HUES64 (cell line): Measurements from ENCODE around the gene CLCNKA. TPM values are rescaled to one million over a fixed set of nuclear protein-coding genes. Genes with fewer than 3 reads are reported as not detected.
"Not testable (repeated sequence)": the region's sequence is repeated elsewhere in the genome, so short reads cannot be mapped to it uniquely, and the experiment has no call there.

Source experiments
- H3K27ac ChIP-seq: 2 replicates; pipeline ENCODE4 v1.7.0; 2013; ENCODE audit warnings: low read depth, low read length, inconsistent platforms
- H3K27me3 ChIP-seq: 2 replicates; pipeline ENCODE4 v1.6.1; 2013; ENCODE audit warnings: mild to moderate bottlenecking, low read length; ENCODE audit not compliant: insufficient read depth
- H3K36me3 ChIP-seq: 2 replicates; pipeline ENCODE4 v1.6.1; 2013; ENCODE audit warnings: mild to moderate bottlenecking, low read length; ENCODE audit not compliant: insufficient read depth
- H3K4me1 ChIP-seq: 2 replicates; pipeline ENCODE4 v1.6.1; 2013; ENCODE audit warnings: mild to moderate bottlenecking, low read length, moderate library complexity; ENCODE audit not compliant: insufficient read depth
- H3K4me3 ChIP-seq: 2 replicates; pipeline ENCODE4 v1.5.1; 2013; ENCODE audit warnings: mild to moderate bottlenecking, low read length, moderate library complexity
- H3K9ac ChIP-seq: 2 replicates; pipeline ENCODE4 v1.6.1; 2013; ENCODE audit warnings: mild to moderate bottlenecking, low read depth, low read length
- H3K9me3 ChIP-seq: 2 replicates; pipeline ENCODE4 v1.6.1; 2013; ENCODE audit warnings: low read depth, low read length; ENCODE audit not compliant: insufficient read depth
- WGBS: fragments of 150-250, 120-280 bp; methylation state at CpG from one replicate; pipeline ENCODE4 v1.1.7; 2013; ENCODE audit warnings: missing lambda C conversion rate; 5-methylcytosine and 5-hydroxymethylcytosine counted together
- polyA plus RNA-seq, 2 experiments: library from polyadenylated mRNA; stranded (reverse); fragments of 50-300 nt; gene quantifications; one replicate each; pipeline ENCODE4 v1.2.3, GENCODE V29; 2013

The CLCNKA gene
- 0.35 TPM for polyA plus RNA-seq (2013, experiment 1 of 2)
- polyA plus RNA-seq (2013, experiment 2 of 2), result 0.44 TPM

DNA sequence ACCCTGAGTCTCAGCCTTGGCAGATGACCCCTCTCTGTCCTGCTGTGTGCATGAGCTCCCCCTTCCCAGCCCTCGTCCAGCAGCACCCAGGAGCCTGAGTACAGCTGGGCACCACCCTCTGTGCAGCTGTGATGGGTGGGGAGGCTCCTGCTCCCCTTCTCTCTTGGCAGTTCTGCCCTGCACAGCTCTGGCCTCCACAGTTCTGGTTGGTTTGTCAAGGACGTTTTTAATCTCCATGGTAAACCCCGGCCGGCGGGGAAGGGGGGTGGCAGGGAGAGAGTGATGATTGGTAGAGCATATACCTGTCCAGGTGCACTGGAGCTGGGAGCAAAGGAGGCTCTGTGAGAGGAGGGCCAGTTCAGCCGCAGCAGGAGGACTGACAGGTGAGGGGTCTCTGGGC lies at the start of gene CLCNKA:
TSS of gene CLCNKA (plus strand) at position 356 of the 400 bp plus-strand sequence. CDS start 584 bp downstream, outside the sequence.
- Histone ChIP-seq H3K4me1 (peaks cover 13% of the 10 kb centered on the region), H3K4me3 (no peak within 1 kb of the TSS), H3K9me3 (no peaks in the 10 kb centered on the region), H3K9ac (no peak within 1 kb of the TSS), H3K27me3 (peaks cover 15% of the 10 kb centered on the region), H3K36me3 (no peaks in the 10 kb centered on the region), H3K27ac (no peak within 1 kb of the TSS)
- WGBS, result 74% methylated on average over 6 of the region's 6 CpGs

DNA sequence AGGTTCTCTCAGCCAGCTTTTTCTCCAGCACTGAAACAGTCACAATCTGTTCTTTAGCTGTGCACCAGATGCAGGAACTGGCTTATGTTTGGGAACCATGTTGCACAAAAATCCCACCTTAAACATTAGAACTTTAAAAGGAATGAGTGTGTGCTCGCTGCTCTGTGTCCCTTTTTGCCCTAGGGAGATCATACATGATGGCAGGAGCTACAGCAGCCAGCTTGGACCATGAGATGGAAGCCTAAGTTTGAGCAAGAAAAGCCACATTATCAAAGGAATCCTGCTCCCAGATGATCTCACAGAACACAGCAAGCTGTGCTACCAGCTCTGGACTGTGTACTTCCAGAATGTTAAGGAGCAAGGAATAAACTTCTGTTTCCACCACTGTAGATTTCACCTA lies 49.4 kb upstream of the CLCNKA start:
- Histone ChIP-seq H3K27me3 (no peaks in the 10 kb centered on the region), H3K36me3 (peaks cover 21% of the 10 kb centered on the region), H3K4me3 (no peak overlapping the region), H3K9me3 (0 out of 2 replicates have a peak, but pooled peaks cover 6% of the 10 kb centered on the region), H3K4me1 (peaks cover 3% of the 10 kb centered on the region), H3K27ac (no peak overlapping the region), H3K9ac (no peak overlapping the region)
- WGBS, result 100% methylated on average over 1 of the region's 1 CpG

DNA sequence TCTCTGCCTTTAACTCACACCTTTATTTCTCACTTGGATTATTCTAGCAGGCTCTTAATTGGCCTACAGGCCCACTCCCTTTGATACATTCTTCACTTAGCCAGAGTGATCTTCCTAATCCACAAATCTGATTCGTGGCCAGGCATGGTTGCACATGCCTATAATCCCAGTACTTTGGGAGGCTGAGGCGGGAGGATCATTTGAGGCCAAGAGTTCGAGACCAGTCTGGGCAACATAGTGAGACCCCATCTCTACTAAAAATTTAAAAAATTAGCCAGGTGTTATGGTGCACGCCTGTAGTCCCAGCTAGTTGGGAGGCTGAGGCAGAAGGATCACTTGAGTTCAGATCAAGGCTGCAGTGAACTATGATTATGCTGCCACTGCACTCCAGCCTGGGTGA lies 48.1 kb upstream of the CLCNKA start:
- 89% methylated on average over 4 of the region's 4 CpGs for WGBS
- Histone ChIP-seq H3K27me3 (no peaks in the 10 kb centered on the region), H3K9ac (no peak overlapping the region), H3K4me1 (peaks cover 3% of the 10 kb centered on the region), H3K4me3 (no peak overlapping the region), H3K9me3 (0 out of 2 replicates have a peak, but pooled peaks cover 4% of the 10 kb centered on the region), H3K27ac (no peak overlapping the region), H3K36me3 (peaks cover 18% of the 10 kb centered on the region)

DNA sequence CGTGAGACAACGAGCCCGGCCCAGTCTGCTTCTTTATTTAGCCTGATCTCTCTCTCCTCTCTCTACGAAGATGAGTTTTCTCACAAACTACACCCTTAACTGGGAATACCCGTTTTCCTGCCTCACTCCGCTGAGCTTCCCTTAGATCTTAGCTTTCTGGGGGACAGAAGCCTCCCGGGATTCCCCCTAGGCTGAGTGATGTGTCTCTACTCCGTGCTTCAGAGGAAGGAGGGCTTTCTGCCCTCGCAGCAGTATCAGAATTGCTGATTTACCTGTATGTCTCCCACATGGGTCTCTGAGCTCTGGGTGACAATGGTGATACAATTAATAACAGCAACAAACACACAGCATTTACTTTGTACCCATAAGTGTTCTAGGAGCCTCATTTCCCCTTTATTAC lies 47.0 kb upstream of the CLCNKA start:
- 65% methylated on average over 9 of the region's 9 CpGs for WGBS
- peak overlapping the region; percentile 72 for H3K9ac ChIP-seq
- H3K4me1 ChIP-seq, result peaks cover 3% of the 10 kb centered on the region
- H3K36me3 ChIP-seq, result peaks cover 10% of the 10 kb centered on the region; the same call in 1 of the 2 replicates
- H3K4me3 ChIP-seq, result peak overlapping the region; percentile 88
- H3K27ac ChIP-seq, result no peak overlapping the region
- H3K9me3 ChIP-seq, result no peaks in the 10 kb centered on the region
- H3K27me3 ChIP-seq, result no peaks in the 10 kb centered on the region

DNA sequence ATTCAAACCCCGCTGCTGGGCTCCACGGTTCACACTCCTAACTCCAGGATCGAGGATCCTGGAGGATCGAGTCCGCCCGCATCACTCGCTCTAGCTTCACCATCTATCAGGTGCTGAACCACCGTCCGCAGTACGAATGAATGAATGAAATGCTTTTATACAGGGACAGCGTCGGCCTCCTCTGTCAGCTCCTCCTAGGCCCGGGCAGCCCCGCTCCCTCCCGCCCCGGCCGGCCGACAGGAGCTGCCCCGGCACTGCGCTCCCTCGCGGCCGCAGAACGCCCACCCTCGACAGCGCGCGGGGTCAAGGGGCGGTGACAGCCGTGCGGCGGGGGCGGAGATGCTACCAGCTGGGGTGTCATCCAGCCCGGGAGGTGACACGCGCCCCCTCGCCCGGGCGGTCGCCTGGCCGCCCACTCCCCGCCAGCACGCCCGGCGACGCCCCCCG lies 46.5 kb upstream of the CLCNKA start:
- H3K27me3 ChIP-seq, result no peaks in the 10 kb centered on the region
- peak overlapping the region; percentile 89; the same call in 1 of the 2 replicates for H3K27ac ChIP-seq

DNA sequence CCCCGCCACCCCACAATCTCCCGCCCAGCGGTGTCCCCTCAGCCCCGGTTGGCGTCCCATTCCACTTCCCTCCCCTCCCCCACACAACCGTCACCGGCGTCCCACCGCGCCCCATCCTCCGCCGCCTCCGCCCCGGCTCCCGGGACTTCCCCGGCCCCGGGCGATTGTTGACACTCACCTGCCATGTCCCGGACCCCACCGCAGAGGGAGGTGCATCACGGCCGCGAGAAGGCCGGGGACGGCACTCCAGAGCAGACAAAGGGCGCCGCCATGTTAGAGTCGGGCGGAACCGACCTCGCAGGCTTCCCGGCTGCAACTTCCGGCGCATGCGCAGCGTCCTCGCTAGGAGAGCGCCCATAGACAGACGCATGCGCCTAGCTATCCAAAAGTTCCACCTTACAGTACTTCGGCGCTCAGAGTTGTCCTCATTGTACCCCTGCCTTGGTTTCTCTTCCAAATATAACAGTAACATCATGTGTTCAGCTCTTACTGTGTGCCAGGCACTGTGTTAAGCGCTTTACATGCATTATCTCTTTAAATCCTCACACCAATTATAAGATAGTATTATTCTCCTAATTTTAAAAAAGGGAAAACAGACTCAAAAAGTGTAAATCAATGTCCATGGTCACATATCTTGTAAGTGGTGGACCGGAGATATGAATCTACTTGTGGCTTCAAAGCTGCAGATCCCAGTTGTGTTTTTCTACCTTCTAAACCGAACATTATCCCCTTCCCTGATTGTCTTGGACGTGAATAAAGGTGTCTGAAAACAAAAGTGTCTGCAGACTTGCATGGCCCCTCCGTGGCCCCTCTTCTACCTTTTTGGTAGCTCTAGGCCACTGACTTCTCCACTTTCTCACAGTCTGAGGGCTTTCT lies 45.8 kb upstream of the CLCNKA start, which contains the start of gene ZBTB17:
TSS of gene ZBTB17 (minus strand) at position 297 of the 876 bp plus-strand sequence. CDS start 27,606 bp downstream, outside the sequence.
- peak within 1 kb of the TSS; percentile 89 for H3K27ac ChIP-seq
- H3K36me3 ChIP-seq, result peaks cover 7% of the 10 kb centered on the region; the same call in 1 of the 2 replicates
- peak within 1 kb of the TSS; percentile 88 for H3K4me3 ChIP-seq
- H3K4me1 ChIP-seq, result peaks cover 3% of the 10 kb centered on the region
- H3K9ac ChIP-seq, result peak within 1 kb of the TSS; percentile 82
- H3K27me3 ChIP-seq, result no peaks in the 10 kb centered on the region
- no peaks in the 10 kb centered on the region for H3K9me3 ChIP-seq
- 9% methylated on average over 47 of the region's 47 CpGs for WGBS

More for the DNA sequence above, 46.5 kb upstream of the CLCNKA start:
- Histone ChIP-seq H3K9me3 (no peaks in the 10 kb centered on the region), H3K9ac (peak overlapping the region; percentile 72), H3K4me3 (peak overlapping the region; percentile 88), H3K4me1 (peaks cover 3% of the 10 kb centered on the region), H3K36me3 (peaks cover 7% of the 10 kb centered on the region; the same call in 1 of the 2 replicates)
- under 1% methylated on average over 47 of the region's 47 CpGs for WGBS

DNA sequence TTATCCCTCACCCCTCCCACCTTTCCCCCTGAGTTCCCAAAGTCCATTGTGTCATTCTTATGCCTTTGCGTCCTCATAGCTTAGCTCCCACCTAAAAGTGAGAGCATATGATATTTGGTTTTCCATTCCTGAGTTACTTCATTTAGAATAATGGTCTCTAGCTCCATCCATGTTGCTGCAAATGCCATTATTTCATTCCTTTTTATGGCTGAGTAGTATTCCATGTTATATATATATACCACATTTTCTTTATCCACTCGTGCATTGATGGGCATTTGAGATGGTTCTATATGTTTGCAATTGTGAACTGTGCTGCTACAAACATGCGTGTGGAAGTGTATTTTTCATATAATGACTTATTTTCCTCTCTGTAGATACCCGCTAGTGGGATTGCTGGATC lies 43.9 kb upstream of the CLCNKA start:
- H3K9ac ChIP-seq, H3K4me1 ChIP-seq, H3K9me3 ChIP-seq, H3K4me3 ChIP-seq, H3K27me3 ChIP-seq, H3K27ac ChIP-seq, H3K36me3 ChIP-seq: not testable (repeated sequence)
- WGBS, result 86% methylated on average over 1 of the region's 4 CpGs

DNA sequence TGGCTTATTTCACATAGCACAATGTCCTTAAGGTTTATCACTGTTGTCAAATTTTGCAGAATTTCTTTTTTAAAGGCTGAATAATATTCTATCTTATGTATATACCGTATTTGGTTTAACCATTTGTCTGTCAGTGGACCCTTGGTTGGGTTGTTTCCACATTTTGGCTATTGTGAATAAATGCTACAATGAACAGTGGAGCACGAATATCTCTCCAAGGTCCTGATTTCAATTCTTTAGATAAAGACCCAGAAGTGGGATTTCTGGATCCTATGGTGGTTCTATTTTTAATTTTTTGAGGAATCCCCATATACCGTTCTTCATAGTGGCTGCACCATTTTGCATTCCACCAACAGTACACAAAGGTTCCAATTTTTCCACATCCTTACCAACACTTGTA lies 40.2 kb upstream of the CLCNKA start:
- H3K4me1 ChIP-seq, result no peaks in the 10 kb centered on the region
- H3K9ac ChIP-seq, result no peak overlapping the region
- WGBS, result 83% methylated on average over 3 of the region's 3 CpGs
- no peaks in the 10 kb centered on the region for H3K27me3 ChIP-seq
- H3K36me3 ChIP-seq, result no peaks in the 10 kb centered on the region
- no peak overlapping the region for H3K4me3 ChIP-seq
- no peak overlapping the region for H3K27ac ChIP-seq
- no peaks in the 10 kb centered on the region for H3K9me3 ChIP-seq

DNA sequence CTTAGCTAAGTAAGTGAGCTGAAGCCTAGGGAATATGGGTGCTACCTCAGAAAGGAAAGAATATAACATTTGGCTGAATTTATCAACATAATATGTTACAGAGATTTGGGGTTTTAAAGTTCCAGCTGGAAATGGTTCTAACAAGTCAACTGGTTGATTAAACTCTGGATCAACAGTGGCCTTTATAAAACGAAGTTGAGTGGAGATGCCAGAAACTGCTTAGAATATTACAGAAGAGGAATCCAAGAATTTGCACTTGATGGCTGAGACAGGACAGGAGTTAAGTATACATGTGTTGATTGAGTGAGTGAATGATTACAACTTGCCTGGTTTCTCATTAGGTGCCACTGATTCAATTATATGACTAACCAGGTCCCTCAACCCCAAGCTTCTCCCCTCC lies 38.6 kb upstream of the CLCNKA start:
- H3K4me1 ChIP-seq, result no peaks in the 10 kb centered on the region
- no peak overlapping the region for H3K9ac ChIP-seq
- no peak overlapping the region for H3K4me3 ChIP-seq
- H3K9me3 ChIP-seq, result no peaks in the 10 kb centered on the region
- 51% methylated on average over 1 of the region's 1 CpG for WGBS
- H3K27me3 ChIP-seq, result no peaks in the 10 kb centered on the region
- H3K36me3 ChIP-seq, result no peaks in the 10 kb centered on the region
- H3K27ac ChIP-seq, result no peak overlapping the region

DNA sequence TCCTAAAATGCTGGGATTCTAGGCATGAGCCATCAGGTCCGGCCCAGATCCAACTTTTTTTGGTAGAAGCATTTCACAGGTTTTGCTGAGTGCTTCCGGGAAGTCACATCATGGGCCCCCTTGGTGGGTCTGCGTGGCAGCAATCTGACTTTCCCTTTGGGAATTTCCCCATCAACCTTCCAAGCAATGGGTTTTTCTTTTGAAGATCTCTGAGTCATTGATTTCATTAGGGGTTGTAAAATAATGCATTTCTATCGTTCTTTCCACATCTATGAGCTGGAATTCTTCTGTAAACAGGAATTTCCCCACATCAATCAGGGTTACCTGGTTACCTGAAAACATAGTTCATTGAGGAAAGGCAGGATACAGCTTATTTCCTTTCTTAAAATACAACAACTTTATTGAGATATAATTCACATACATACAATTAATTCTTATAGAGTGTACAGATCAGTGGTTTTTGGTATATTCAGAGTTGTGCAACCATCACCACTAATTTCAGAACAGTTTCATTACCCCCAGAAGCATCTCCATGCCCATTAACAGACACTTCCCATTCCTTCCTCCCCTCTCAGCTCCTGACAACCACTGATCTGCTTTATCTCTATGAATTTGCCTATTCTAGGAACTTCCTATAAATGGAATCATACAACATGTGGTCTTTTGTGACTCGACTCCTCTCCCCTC lies 36.1 kb upstream of the CLCNKA start:
- WGBS, result 67% methylated on average over 5 of the region's 5 CpGs
- Histone ChIP-seq H3K27ac (no peak overlapping the region), H3K9ac (no peak overlapping the region), H3K4me1 (no peaks in the 10 kb centered on the region), H3K4me3 (no peak overlapping the region), H3K36me3 (no peaks in the 10 kb centered on the region), H3K9me3 (no peaks in the 10 kb centered on the region), H3K27me3 (no peaks in the 10 kb centered on the region)
